Right atrium auricular region (tissue), 2 donors: ENCODE results near the gene PDZD8. TPM values are rescaled to one million over a fixed set of nuclear protein-coding genes. Genes with fewer than 3 reads are reported as not detected.

ENCODE experiments used
- DNase-seq: peaks from one replicate; pipeline ENCODE4 v3.0.0-alpha.2; 2019; ENCODE audit warnings: low spot score
- H3K27ac ChIP-seq, 2 donors: fragments of 200-600 bp; sonication (generic); 1 replicate in 1 of 2; 2 replicates in 1 of 2; pipeline ENCODE4 v1.5.1; 2016 to 2019
- H3K27me3 ChIP-seq, 2 donors: fragments of 200-600 bp; sonication (generic); one replicate each; pipeline versions ENCODE4 v1.5.1 to v1.6.0; 2017 to 2019
- H3K36me3 ChIP-seq: fragments of 200-600 bp; sonication (generic); one replicate; pipeline ENCODE4 v1.5.1; 2016
- H3K4me1 ChIP-seq, 2 donors: fragments of 200-600 bp; sonication (generic); one replicate each; pipeline versions ENCODE4 v1.5.1 to v1.6.0; 2017 to 2019
- H3K4me3 ChIP-seq, 2 donors: fragments of 200-600 bp; sonication (generic); 1 replicate in 1 of 2; 2 replicates in 1 of 2; pipeline ENCODE4 v1.5.1; 2017 to 2019; ENCODE audit warnings: mild to moderate bottlenecking in 1 of 2, moderate library complexity in 1 of 2
- H3K9me3 ChIP-seq, 2 donors: fragments of 200-600 bp; sonication (generic); one replicate each; pipeline ENCODE4 v1.5.1; 2019
- CTCF ChIP-seq, 2 donors: fragments of 200-600 bp; sonication (generic); IDR thresholded peaks; one replicate each; pipeline ENCODE4 v1.5.1; 2019; ENCODE audit warnings: antibody characterized with exemption in 2 of 2
- total RNA-seq, 2 donors: library from RNA; depleted of rRNA; stranded (reverse); fragments of >200 nt; gene quantifications; one replicate each; pipeline ENCODE4 v1.1.0, GENCODE V29; 2016

The PDZD8 gene
- total RNA-seq, 2 donors from 2014 or later = 17.7 to 29.4 TPM

GRCh38 chr10:117228210-117228609 lies 147.0 kb downstream of the PDZD8 start:
- no peak for TF ChIP-seq CTCF (IDR thresholded peaks at IDR 0.05)
- no peaks in the 10 kb centered on the region for H3K4me1 ChIP-seq
- no peaks in the 10 kb centered on the region for H3K9me3 ChIP-seq
- H3K4me3 ChIP-seq = no peak overlapping the region
- H3K27ac ChIP-seq = no peak overlapping the region
- H3K36me3 ChIP-seq = no peaks in the 10 kb centered on the region
- DNase-seq = no peak
- H3K27me3 ChIP-seq = no peaks in the 10 kb centered on the region

Other genes starting within 250 kb of the PDZD8 start
- not detected for gene VAX1, start 237.2 kb downstream of the PDZD8 start, total RNA-seq
- not detected for gene KCNK18, start 178.0 kb downstream of the PDZD8 start, total RNA-seq
- under 1 TPM in 1 of 2 donors, not detected in 1; 0.22 TPM for gene SLC18A2, start 134.3 kb downstream of the PDZD8 start, total RNA-seq
- gene EMX2, start 167.3 kb upstream of the PDZD8 start, total RNA-seq = under 1 TPM; 0.47 to 0.67 TPM